Suppressor macrophage treated with lipopolysaccharide for 4 hours (primary cell): ENCODE measurements around the gene ZNF227.
"Not testable (repeated sequence)": the region's sequence is repeated elsewhere in the genome, so short reads cannot be mapped to it uniquely, and the experiment has no call there.

Experiments
- DNase-seq: peaks from one replicate; pipeline ENCODE4 v3.0.0-alpha.2; 2020

ZNF227 gene

DNA sequence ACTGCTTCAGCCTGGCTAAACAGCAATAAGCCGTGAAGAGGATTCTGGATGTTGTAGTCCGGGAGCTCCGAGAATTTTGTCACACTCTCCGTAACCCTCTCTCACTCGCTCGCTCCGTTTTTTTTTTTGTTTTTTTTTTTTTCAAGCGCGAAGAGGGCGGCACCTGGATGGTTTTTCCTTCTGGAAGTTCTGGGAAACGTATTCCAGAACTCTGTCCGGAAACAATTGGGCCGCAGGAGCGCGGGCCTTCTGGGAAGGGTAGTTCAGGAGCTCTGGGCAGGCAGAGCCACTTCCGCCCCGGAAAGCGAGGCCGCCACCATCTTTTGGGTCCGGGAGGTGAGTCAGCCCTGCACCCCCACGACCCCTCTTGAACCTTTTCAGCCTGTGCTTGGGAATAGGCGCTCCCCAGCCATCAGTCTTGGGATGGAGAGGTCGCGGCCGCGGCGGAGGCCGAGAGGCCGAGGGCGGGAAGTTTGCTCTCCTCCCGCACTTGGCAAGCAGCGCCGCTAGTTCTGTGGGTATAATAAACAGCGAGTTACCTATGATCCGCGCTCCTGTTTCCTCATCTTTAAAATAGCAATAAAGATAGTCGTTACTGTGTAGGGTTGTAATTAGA lies at the start of gene ZNF227:
ZNF227 (plus strand) TSS at position 283 of the 616 bp plus-strand sequence. CDS start 5,261 bp downstream, outside the sequence.
- peak; percentile 82 for DNase-seq

DNA sequence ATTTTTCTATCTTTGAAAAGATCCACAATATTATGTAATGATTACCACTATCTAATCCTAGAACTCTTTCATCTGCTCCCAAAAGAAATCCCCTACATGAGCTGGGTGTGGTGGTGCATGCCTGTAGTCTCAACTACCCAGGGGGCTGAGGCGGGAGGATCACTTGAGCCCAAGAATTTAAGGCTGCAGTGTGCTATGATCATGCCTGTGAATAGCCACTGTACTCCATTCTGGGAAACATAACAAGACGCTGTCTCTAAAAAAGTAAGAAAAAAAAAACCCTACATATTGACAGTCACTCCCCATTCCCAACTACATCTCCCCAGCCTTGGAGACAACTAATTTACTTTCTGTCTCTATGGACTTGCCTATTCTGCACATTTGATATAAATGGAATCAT lies 48.5 kb upstream of the ZNF227 start:
- DNase-seq, result no peak

DNA sequence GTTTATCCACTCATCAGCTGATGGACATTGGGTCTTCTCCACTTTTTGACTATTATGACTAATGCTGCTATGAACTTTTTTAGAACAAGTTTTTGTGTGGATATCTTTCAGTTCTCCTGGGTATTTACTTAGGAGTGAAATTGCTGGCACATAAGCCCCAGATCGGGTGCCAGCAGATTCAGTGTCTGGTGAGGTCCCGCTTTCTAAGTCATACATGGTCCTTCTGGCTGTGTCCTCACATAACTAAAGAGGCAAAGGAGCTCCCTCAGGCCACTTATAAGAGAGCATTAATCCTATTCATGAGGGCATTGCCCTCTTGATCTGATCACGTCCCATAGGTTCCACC lies 48.0 kb upstream of the ZNF227 start:
- no peak for DNase-seq

DNA sequence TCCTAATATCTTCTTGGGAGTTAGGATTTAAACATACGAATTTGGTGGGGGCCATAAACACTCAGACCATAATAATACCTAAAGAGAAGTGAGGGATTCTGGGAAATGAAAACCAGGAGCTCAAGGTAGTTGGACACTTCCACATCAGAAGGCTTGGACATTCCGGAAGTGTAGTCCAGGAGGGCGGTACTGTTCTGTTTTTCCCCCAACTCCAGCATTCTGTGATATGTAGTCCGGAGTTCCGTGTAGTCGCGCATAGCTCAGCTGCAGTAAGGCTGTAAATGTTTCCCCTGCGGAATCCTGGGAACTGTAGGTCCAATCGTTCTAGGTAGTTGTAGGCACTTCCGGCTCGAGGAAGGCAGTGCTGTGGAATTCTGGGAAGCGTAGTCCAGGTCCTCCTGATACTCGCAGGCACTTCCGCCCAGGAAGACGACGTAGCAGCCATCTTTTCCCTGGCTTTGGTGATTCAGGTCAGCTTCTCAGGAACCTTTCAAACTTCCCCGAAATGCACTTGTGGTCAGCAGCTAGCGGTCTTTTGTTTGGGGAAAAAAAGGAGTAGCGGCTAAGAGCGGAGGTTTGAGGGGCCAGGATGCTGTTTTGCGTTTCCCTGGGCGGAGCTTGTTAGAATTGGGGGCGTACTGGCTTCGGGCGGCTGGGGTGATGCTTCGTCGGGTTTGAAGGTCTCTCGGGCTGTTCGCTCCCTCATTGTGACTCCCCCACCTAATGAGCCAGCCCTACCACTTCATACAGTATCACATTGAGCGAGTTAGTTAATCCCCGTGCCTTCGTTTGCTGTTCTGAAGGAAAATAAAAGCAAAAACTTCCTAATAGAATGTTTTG lies 47.4 kb upstream of the ZNF227 start, which contains the start of gene ZNF226:
ZNF226 (plus strand) TSS at position 428 of the 840 bp plus-strand sequence. CDS start 4,981 bp downstream, outside the sequence.
- peak; percentile 95 for DNase-seq

DNA sequence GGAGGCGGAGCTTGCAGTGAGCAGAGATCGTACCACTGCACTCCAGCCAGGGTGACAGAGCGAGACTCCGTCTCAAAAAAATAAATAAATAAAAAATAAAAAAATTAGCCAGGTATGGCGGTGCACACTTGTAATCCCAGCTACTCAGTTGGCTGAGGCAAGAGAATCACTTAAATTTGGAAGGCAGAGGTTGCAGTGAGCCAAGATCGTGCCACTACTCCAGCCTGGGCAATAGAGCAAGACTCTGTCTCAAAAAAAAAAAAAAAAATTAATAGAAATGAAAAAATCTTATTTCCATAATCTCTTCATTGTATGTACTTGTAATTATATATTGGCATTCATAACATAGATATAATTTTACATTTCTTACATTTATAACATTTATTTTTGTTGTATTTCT lies 41.7 kb upstream of the ZNF227 start:
- DNase-seq, result not testable (repeated sequence)

DNA sequence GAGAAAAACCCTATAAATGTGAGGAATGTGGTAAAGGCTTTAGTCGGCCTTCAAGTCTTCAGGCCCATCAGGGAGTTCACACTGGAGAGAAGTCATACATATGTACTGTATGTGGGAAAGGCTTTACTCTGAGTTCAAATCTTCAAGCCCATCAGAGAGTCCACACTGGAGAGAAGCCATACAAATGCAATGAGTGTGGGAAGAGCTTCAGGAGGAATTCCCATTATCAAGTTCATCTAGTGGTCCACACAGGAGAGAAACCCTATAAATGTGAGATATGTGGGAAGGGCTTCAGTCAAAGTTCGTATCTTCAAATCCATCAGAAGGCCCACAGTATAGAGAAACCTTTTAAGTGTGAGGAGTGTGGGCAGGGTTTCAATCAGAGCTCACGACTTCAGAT lies 35.7 kb upstream of the ZNF227 start:
- no peak for DNase-seq

DNA sequence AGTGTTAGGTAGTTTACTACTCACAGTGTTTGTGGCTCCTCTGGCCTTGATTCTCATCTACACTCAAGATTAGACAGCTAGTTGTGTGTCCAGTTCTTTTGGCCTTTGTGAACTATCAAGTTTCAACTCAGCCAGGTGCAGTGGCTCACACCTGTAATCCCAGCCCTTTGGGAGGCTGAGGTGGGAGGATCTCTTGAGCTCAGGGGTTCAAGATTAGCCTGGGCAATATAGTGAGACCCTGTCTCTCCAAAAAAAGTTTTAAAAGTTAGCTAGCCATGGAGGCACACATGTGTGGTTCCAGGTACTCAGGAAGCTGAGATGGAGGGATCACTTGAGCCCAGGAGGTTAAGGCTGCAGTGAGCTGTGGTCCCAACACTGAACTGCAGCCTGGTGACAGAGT lies 31.4 kb upstream of the ZNF227 start:
- no peak for DNase-seq

DNA sequence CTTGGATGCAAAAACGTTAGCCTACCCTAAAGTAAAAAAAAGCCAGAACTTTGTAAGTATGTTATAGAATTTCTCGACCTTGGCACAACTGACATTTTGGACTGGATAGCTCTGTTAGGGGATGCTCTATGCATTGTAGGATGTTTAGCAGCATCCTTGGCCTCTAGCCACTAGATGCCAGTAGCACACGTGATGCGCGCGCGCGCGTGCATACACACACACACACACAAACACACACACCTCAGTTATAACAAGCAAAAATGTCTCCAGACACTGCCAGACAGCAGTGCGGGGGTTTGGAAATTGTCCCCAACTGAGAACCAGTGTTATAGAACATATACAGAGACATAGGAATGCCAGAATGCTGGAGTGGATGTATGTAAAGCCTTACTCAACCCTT lies 30.2 kb upstream of the ZNF227 start:
- no peak for DNase-seq

DNA sequence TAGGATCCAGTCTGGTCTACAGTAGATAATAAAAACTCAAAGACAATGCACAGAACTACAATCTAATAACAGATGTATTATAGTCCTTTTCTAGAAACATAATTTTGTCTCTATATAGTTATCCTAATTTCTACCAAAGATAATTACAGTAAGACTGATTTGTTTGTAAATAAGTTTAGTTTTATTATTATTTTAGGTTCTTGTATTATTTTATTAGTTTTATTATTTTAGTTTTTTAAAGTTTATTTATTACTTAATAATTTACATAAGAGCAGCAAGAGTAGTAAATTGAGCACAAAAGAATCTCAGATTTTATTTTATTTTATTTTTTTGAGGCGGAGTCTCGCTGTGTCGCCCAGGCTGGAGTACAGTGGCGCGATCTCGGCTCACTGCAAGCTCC lies 22.3 kb upstream of the ZNF227 start:
- DNase-seq, result no peak

DNA sequence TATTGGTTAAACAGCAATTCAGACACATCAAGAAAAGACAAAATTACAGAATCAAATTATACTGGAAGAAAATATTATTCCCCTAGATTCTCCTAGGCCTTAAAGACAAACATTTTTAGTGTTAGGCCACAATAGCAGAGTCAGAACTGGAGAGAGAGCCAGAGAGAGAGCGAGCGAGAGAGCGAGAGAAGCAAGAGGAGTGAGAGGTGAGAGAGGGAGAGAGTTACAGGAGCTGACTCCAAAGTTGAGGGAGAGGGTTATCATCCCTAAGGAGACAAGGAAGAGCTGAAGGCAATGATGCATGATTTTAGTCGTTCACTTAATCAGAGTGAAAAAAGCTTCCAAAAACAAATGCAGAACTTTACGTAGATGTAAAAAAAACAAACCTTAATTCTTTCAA lies 20.2 kb upstream of the ZNF227 start:
- DNase-seq, result no peak

DNA sequence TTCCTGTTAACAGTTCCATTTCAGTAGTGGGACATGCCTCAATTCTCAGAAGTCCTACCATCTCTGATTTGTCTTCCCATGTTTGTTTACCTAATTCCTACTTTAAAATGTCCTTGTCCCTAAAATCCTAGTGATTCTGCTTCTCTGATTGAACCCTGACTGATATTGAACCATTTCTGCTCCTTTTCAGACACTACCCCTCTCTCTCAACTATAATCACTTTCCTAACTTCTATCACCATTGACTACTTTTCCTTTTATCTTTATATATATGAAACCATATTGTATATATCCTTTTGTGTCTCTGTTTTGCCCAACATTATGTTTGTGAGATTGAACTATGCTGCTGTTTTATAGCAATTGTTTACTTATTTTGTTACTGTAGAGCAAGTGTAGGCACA lies 15.6 kb upstream of the ZNF227 start:
- DNase-seq, result no peak

DNA sequence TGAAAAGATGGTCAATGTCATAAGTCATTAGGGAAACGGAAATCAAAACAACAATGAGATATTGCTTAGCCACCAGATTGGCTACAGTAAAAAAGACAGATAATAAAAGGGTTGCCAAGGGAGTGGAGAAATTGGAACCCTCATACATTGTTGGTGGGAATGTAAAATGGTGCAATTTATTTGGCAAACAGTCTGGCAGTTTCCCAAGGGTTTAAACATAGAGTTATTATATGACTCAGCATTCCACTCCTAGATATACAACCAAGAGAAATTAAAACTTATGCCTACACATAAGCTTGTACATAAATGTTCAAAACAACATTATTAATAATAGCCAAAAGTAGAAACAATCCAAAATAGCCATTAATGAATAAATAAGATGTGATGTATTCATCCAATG lies 9.9 kb upstream of the ZNF227 start:
- DNase-seq, result no peak

DNA sequence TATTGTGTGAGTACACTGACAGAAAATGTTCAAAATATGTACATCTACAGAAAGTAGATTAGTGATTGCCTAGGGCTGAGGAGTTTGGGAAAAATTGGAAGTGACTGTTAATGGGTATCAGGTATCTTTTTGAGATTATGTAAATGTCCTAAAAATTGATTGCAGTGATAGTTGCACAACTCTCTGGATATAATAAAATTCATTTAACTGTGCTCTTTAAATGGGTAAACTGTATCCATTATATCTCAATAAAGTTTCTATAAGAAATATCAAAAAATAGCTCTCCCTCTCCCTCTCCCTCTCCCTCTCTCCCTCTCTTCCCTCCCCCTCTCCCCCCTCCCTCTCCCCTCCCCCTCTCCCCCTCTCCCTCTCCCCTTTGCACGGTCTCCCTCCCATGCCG lies 9.4 kb upstream of the ZNF227 start:
- no peak for DNase-seq

DNA sequence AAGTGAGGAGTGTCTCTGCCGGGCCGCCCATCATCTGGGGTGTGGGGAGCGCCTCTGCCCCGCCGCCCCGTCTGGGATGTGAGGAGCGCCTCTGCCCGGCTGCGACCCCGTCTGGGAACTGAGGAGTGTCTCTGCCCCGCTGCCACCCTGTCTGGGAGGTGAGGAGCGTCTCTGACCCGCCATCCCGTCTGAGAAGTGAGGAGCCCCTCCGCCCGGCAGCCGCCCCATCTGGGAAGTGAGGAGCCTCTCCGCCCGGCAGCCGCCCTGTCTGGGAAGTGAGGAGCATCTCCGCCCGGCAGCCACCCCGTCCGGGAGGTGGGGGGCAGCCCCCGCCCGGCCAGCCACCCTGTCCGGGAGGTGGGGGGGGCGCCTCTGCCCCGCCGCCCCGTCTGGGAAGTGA lies 8.5 kb upstream of the ZNF227 start:
- not testable (repeated sequence) for DNase-seq

DNA sequence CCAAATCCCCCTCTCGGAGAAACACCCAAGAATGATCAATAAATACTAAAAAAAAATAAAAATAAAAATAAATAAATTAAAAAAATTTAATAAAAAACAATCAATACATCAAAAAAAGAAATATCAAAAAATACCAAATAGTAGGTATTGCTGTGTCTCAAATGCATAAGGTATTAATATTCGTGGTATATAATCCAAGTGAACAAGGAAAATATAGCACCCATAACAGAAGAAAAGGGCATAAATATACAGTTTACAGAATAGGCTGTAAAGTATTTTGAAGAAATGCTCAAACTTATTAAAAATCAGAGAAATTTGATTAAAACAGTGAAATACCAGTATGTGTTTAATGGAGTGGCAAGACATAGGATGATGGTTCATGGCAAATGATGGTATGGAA lies 7.6 kb upstream of the ZNF227 start:
- no peak for DNase-seq

DNA sequence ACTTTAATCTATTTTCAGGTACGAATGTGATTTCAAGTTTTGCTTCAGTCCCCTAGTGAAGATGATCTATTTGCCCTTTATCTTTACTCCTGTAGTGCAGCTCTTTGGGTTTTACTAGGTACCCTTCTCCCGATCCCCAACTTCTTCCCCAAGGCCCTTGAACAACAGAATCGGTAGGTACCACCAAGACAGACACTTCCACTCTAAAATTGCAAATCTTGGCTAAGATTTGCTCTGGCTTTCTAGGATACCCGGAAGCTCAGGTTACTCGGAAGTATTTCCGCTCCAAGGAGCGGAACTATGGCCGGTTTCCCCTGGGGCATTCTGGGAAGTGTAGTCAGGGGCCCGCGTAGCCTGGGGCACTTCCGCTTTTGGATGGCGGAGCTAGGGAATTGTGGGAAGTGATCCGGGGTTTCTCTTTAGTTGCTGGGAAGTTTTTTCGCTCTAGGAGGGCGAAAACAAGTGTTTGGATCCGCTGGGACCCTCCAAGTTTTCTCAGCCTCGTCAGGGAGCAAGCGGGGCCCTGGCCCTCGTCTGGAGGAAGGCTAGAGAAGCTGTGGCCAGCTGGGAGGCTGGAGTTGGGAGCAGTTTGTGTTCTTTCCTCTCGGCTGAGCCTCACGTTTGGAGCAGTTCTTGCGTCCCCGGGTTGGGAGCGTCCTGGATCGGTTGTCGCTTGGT lies 5.1 kb upstream of the ZNF227 start:
- DNase-seq, result peak; percentile 96

DNA sequence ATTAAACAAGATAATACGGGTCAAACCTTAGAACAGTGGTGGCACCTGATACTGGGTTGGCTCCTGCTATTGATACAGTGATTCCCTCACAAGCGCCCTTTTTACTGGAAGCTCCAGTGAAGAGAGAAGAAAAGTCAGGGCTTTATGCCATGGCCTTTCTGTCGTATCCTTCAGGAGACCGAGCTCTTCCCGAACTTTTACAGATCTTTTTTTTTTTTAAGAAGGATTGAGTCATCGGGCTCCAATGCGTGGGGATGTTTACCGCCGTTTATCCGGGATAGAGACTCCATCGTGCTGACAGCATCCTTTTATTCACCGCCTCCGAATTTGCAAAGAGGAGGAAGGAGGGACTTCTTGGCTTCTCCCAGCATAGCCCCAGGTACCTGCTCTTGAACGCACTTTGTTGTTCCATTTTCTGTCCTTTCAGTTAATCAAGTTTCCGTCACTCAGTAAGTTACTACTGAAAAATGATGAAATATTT lies 574 bp downstream of the ZNF227 start:
- DNase-seq, result peak; percentile 11

DNA sequence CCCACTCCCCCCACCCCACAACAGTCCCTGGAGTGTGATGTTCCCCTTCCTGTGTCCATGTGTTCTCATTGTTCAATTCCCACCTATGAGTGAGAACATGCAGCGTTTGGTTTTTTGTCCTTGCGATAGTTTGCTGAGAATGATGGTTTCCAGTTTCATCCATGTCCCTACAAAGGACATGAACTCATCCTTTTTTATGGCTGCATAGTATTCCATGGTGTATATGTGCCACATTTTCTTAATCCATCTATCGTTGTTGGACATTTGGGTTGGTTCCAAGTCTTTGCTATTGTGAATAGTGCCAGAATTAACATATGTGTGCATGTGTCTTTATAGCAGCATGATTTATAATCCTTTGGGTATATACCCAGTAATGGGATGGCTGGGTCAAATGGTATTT lies 7.6 kb downstream of the ZNF227 start:
- DNase-seq, result not testable (repeated sequence)

DNA sequence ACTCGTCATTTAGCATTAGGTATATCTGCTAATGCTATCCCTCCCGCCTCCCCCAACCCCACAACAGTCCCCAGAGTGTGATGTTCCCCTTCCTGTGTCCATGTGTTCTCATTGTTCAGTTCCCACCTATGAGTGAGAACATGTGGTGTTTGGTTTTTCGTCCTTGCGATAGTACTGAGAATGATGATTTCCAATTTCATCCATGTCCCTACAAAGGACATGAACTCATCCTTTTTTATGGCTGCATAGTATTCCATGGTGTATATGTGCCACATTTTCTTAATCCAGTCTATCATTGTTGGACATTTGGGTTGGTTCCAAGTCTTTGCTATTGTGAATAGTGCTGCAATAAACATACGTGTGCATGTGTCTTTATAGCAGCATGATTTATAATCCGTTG lies 8.4 kb downstream of the ZNF227 start:
- DNase-seq, result not testable (repeated sequence)

DNA sequence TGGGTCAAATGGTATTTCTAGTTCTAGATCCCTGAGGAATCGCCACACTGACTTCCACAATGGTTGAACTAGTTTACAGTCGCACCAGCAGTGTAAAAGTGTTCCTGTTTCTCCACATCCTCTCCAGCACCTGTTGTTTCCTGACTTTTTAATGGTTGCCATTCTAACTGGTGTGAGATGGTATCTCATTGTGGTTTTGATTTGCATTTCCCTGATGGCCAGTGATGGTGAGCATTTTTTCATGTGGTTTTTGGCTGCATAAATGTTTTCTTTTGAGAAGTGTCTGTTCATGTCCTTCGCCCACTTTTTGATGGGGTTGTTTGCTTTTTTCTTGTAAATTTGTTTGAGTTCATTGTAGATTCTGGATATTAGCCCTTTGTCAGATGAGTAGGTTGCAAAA lies 9.0 kb downstream of the ZNF227 start:
- not testable (repeated sequence) for DNase-seq

DNA sequence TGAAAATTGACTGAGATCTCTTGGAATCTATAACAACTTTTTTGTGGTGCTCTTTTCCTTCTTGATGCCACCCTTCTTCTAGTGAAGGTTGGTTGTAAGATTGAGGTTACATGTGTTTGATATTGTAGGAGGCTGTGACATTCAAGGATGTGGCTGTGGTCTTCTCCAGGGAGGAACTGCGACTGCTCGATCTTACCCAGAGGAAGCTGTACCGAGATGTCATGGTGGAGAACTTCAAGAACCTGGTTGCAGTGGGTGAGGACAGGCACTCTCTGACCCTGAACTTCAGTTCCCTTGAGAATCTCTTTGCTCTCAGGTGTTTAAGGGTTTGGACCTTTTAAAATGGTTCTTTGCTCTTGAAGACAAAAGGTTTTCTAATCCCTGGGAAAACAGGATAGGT lies 16.0 kb downstream of the ZNF227 start:
- no peak for DNase-seq

DNA sequence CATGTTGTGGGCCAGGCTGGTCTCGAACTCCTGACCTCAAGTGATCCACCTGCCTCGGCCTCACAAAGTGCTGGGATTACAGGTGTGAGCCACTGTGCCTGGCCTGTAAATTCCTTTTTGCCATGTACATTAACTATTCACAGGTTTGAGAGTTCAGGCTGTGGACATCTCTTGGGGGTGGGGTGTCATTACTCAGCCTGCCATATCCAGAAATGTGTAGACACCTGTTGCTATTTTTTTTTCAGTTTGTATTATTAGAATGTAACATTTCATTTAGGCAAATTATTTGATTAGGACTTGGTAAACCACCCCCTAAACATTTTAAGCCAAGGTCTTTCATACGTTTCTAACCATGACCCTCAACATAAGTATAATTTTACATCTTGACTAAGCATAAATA lies 20.5 kb downstream of the ZNF227 start:
- no peak for DNase-seq

DNA sequence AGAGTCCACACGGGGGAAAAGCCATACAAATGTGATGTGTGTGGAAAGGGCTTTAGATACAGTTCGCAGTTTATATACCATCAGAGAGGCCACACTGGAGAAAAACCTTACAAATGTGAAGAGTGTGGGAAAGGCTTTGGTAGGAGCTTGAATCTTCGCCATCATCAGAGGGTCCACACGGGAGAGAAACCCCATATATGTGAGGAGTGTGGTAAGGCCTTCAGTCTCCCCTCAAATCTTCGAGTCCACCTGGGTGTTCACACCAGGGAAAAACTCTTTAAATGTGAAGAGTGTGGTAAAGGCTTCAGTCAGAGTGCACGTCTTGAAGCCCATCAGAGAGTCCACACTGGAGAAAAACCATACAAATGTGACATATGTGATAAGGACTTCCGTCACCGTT lies 24.1 kb downstream of the ZNF227 start:
- no peak for DNase-seq

DNA sequence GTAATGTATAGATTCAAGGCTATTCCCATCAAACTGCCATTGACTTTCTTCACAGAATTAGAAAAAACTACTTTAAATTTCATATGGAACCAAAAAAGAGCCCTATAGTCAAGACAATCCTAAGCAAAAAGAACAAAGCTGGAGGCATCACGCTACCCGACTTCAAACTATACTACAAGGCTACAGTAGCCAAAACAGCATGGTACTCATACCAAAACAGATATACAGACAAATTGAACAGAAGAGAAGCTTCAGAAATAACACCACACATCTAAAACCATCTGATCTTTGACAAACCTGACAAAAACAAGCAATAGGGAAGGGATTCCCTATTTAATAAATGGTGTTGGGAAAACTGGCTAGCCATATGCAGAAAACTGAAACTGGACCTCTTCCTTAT lies 40.0 kb downstream of the ZNF227 start:
- DNase-seq, result not testable (repeated sequence)
